Astrocyte (in vitro differentiated cells and primary cell): ENCODE results near the gene NUMA1. TPM values are rescaled to one million over a fixed set of nuclear protein-coding genes. Genes with fewer than 3 reads are reported as not detected.

ENCODE experiments used
- DNase-seq: peaks from one replicate; pipeline ENCODE4 v3.0.0-alpha.2; 2010; ENCODE audit warnings: low read depth
- FAIRE-seq: peaks from 2 replicates; lab custom pipeline; 2011; peaks lifted over from hg19 to GRCh38; lab: Jason Lieb, UNC
- H2AFZ ChIP-seq: 2 replicates; pipeline ENCODE4 v1.6.0; 2012; ENCODE audit warnings: low read depth, low read length, inconsistent platforms
- H3K27ac ChIP-seq: 2 replicates; pipeline ENCODE4 v1.5.1; 2011; ENCODE audit warnings: low read depth, low read length, inconsistent platforms
- H3K27me3 ChIP-seq: 2 replicates; pipeline ENCODE4 v1.6.0; 2011; ENCODE audit warnings: low read length, inconsistent platforms; ENCODE audit not compliant: insufficient read depth
- H3K36me3 ChIP-seq: 2 replicates; pipeline ENCODE4 v1.5.1; 2011; ENCODE audit warnings: low read length, inconsistent platforms; ENCODE audit not compliant: insufficient read depth
- H3K4me1 ChIP-seq: 2 replicates; pipeline ENCODE4 v1.5.1; 2011; ENCODE audit warnings: low read length, inconsistent platforms; ENCODE audit not compliant: insufficient read depth
- H3K4me2 ChIP-seq: 2 replicates; pipeline ENCODE4 v1.6.0; 2012; ENCODE audit warnings: low read length, inconsistent platforms
- H3K4me3 ChIP-seq: 2 replicates; pipeline ENCODE4 v1.5.1; 2011; ENCODE audit warnings: low read depth, mild to moderate bottlenecking, low read length, inconsistent platforms; ENCODE audit not compliant: insufficient read depth
- H3K79me2 ChIP-seq: 2 replicates; pipeline ENCODE4 v1.6.0; 2012; ENCODE audit warnings: mild to moderate bottlenecking, low read length, inconsistent platforms; ENCODE audit not compliant: insufficient read depth
- H3K9ac ChIP-seq: 2 replicates; pipeline ENCODE4 v1.6.0; 2012; ENCODE audit warnings: mild to moderate bottlenecking, low read length, inconsistent platforms
- H3K9me3 ChIP-seq: 2 replicates; pipeline ENCODE4 v1.5.1; 2012; ENCODE audit warnings: low read depth, mild to moderate bottlenecking, low read length, inconsistent platforms; ENCODE audit not compliant: insufficient read depth
- H4K20me1 ChIP-seq: 2 replicates; pipeline ENCODE4 v1.6.0; 2012; ENCODE audit warnings: low read length, inconsistent platforms; ENCODE audit not compliant: insufficient read depth
- H3K27ac Mint-ChIP-seq: one replicate; pipeline ENCODE4 v1.8.0; 2021; ENCODE audit warnings: mild to moderate bottlenecking, mixed read lengths; ENCODE audit not compliant: unreplicated experiment
- H3K27me3 Mint-ChIP-seq: one replicate; pipeline ENCODE4 v1.8.0; 2021; ENCODE audit warnings: low read depth, mixed read lengths; ENCODE audit not compliant: unreplicated experiment
- H3K36me3 Mint-ChIP-seq: one replicate; pipeline ENCODE4 v1.8.0; 2021; ENCODE audit warnings: low read depth, mixed read lengths; ENCODE audit not compliant: unreplicated experiment
- H3K4me1 Mint-ChIP-seq: one replicate; pipeline ENCODE4 v1.8.0; 2021; ENCODE audit warnings: low read depth, mixed read lengths; ENCODE audit not compliant: unreplicated experiment
- H3K4me3 Mint-ChIP-seq: one replicate; pipeline ENCODE4 v1.8.0; 2021; ENCODE audit warnings: mild to moderate bottlenecking, moderate library complexity, mixed read lengths; ENCODE audit not compliant: unreplicated experiment
- H3K9me3 Mint-ChIP-seq: one replicate; pipeline ENCODE4 v1.8.0; 2021; ENCODE audit warnings: mild to moderate bottlenecking, mixed read lengths; ENCODE audit not compliant: unreplicated experiment
- EZH2 ChIP-seq: IDR thresholded peaks from 2 replicates; pipeline ENCODE4 v1.6.1; 2012; ENCODE audit warnings: mild to moderate bottlenecking, low read length, inconsistent platforms; ENCODE audit not compliant: insufficient read depth
- total RNA-seq: library from RNA; stranded (reverse); gene quantifications from 2 replicates; pipeline ENCODE4 v1.2.1, GENCODE V29; 2021
- TF ChIP-seq, protein P1 (sequence below): IDR thresholded peaks from 2 replicates; pipeline ENCODE4 v1.5.1; 2011; ENCODE audit warnings: low read depth, mild to moderate bottlenecking, inconsistent platforms, low read length, moderate library complexity; ENCODE audit not compliant: insufficient read depth

Gene NUMA1
- total RNA-seq, 1 donor from 2014 or later: 111 TPM

DNA sequence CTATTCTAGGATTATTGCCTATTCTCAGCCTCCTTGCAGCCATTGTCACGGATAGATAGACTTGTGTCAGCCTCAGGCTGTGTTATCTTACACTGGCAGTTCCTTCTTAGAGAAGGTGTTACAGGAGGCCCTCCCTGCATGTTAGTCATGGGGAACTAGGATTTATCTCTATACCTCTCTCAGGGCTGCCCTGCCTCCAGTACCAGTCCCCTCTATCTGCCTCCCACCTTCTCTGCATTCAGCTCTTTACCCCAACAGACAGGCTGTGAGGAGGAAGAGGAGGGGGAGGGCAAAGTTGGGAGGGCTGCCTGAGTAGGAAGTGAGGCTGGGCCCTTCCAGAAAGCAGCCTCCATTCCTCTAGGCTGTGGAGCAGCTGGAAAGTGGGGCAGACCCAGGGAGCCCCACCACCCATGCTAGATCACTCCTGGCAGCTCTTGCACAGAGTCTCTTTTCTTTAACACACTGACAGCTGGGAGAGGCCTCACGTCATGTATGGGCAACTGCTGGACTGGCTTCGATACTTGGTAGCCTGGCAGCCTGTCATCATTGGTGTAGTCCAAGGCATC is 84.5 kb downstream of the NUMA1 start:
- FAIRE-seq (no peak), DNase-seq (no peak)
- peaks cover 41% of the 10 kb centered on the region for H3K36me3 Mint-ChIP-seq
- Histone ChIP-seq H3K79me2 (peaks cover 12% of the 10 kb centered on the region), H3K27ac (no peak overlapping the region), H3K4me3 (no peak overlapping the region), H2AFZ (no peak overlapping the region), H3K9ac (no peak overlapping the region), H3K4me2 (no peak overlapping the region), H3K27me3 (no peaks in the 10 kb centered on the region), H3K4me1 (no peaks in the 10 kb centered on the region), H3K36me3 (peaks cover 16% of the 10 kb centered on the region), H4K20me1 (peaks cover 64% of the 10 kb centered on the region), H3K9me3 (no peaks in the 10 kb centered on the region)
- H3K9me3 Mint-ChIP-seq: peaks cover 2% of the 10 kb centered on the region
- TF ChIP-seq, protein P1, sequence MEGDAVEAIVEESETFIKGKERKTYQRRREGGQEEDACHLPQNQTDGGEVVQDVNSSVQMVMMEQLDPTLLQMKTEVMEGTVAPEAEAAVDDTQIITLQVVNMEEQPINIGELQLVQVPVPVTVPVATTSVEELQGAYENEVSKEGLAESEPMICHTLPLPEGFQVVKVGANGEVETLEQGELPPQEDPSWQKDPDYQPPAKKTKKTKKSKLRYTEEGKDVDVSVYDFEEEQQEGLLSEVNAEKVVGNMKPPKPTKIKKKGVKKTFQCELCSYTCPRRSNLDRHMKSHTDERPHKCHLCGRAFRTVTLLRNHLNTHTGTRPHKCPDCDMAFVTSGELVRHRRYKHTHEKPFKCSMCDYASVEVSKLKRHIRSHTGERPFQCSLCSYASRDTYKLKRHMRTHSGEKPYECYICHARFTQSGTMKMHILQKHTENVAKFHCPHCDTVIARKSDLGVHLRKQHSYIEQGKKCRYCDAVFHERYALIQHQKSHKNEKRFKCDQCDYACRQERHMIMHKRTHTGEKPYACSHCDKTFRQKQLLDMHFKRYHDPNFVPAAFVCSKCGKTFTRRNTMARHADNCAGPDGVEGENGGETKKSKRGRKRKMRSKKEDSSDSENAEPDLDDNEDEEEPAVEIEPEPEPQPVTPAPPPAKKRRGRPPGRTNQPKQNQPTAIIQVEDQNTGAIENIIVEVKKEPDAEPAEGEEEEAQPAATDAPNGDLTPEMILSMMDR: no peak
- H3K4me1 Mint-ChIP-seq: peaks cover 22% of the 10 kb centered on the region
- H3K27me3 Mint-ChIP-seq: no peaks in the 10 kb centered on the region
- no peak overlapping the region for H3K4me3 Mint-ChIP-seq
- H3K27ac Mint-ChIP-seq: no peak overlapping the region

GRCh38 chr11:71994786-71995185 is 85.6 kb downstream of the NUMA1 start:
- no peaks in the 10 kb centered on the region for H3K27me3 Mint-ChIP-seq

GRCh38 chr11:71992136-71992730 is 88.1 kb downstream of the NUMA1 start:
- H3K36me3 ChIP-seq: peaks cover 23% of the 10 kb centered on the region
- DNase-seq (no peak), FAIRE-seq (no peak)
- H3K27ac Mint-ChIP-seq: no peak overlapping the region
- H2AFZ ChIP-seq: no peak overlapping the region
- H3K27ac ChIP-seq: no peak overlapping the region
- H3K79me2 ChIP-seq: peaks cover 11% of the 10 kb centered on the region
- H3K27me3 Mint-ChIP-seq: no peaks in the 10 kb centered on the region
- no peak overlapping the region for H3K9ac ChIP-seq
- TF ChIP-seq, protein P1: no peak
- TF ChIP-seq EZH2: no peak
- no peaks in the 10 kb centered on the region for H3K9me3 ChIP-seq
- peaks cover 62% of the 10 kb centered on the region for H4K20me1 ChIP-seq
- H3K27me3 ChIP-seq: no peaks in the 10 kb centered on the region
- no peak overlapping the region for H3K4me2 ChIP-seq
- H3K9me3 Mint-ChIP-seq: no peaks in the 10 kb centered on the region
- no peak overlapping the region for H3K4me3 Mint-ChIP-seq
- H3K4me1 ChIP-seq: peaks cover 10% of the 10 kb centered on the region
- H3K4me3 ChIP-seq: no peak overlapping the region
- peaks cover 33% of the 10 kb centered on the region for H3K36me3 Mint-ChIP-seq
- peaks cover 5% of the 10 kb centered on the region for H3K4me1 Mint-ChIP-seq

More at GRCh38 chr11:71994786-71995185, 85.6 kb downstream of the NUMA1 start:
- peaks cover 12% of the 10 kb centered on the region for H3K79me2 ChIP-seq
- no peak overlapping the region for H3K9ac ChIP-seq
- Mint-ChIP-seq H3K9me3 (peaks cover 2% of the 10 kb centered on the region), H3K36me3 (peaks cover 44% of the 10 kb centered on the region), H3K4me3 (no peak overlapping the region), H3K27ac (no peak overlapping the region), H3K4me1 (peaks cover 22% of the 10 kb centered on the region)
- TF ChIP-seq, protein P1: no peak
- TF ChIP-seq EZH2: no peak
- no peak overlapping the region for H2AFZ ChIP-seq
- no peak overlapping the region for H3K27ac ChIP-seq
- H3K4me3 ChIP-seq: no peak overlapping the region
- peaks cover 72% of the 10 kb centered on the region for H4K20me1 ChIP-seq
- peaks cover 23% of the 10 kb centered on the region for H3K36me3 ChIP-seq
- H3K9me3 ChIP-seq: no peaks in the 10 kb centered on the region
- no peaks in the 10 kb centered on the region for H3K27me3 ChIP-seq
- no peak for DNase-seq
- no peak for FAIRE-seq
- no peak overlapping the region for H3K4me2 ChIP-seq
- H3K4me1 ChIP-seq: no peaks in the 10 kb centered on the region
